Tibial nerve (tissue), 4 donors: ENCODE measurements around the gene MCC. TPM values are rescaled to one million over a fixed set of nuclear protein-coding genes. Genes with fewer than 3 reads are reported as not detected.

Experiments
- DNase-seq, 2 donors: peaks; one replicate each; pipeline ENCODE4 v3.0.0-alpha.2; 2019; ENCODE audit warnings: low spot score in 2 of 2
- H3K27ac ChIP-seq, 4 donors: fragments of 200-600 bp; sonication (generic) in 3 of 4; one replicate each; pipeline ENCODE4 v1.5.1; 2017 to 2019; ENCODE audit warnings: mild to moderate bottlenecking in 1 of 4
- H3K27me3 ChIP-seq, 2 donors: fragments of 200-600 bp; sonication (generic) in 1 of 2; one replicate each; pipeline versions ENCODE4 v1.5.1 to v1.6.0; 2017 to 2019
- H3K36me3 ChIP-seq, 3 donors: fragments of 200-600 bp; sonication (generic); one replicate each; pipeline ENCODE4 v1.5.1; 2018 to 2019
- H3K4me1 ChIP-seq, 4 donors: fragments of 200-600 bp; sonication (generic) in 3 of 4; one replicate each; pipeline ENCODE4 v1.5.1; 2017 to 2019
- H3K4me3 ChIP-seq, 4 donors: fragments of 200-600 bp; sonication (generic) in 3 of 4; one replicate each; pipeline ENCODE4 v1.5.1; 2017 to 2019; ENCODE audit warnings: mild to moderate bottlenecking in 1 of 4, moderate library complexity in 1 of 4
- H3K9me3 ChIP-seq, 4 donors: fragments of 200-600 bp; sonication (generic) in 3 of 4; one replicate each; pipeline ENCODE4 v1.5.1; 2017 to 2019
- EP300 ChIP-seq, 2 donors: sonication (generic); formaldehyde crosslinking; IDR thresholded peaks; one replicate each; pipeline ENCODE4 v1.6.1; 2017; ENCODE audit warnings: antibody characterized with exemption in 2 of 2, mild to moderate bottlenecking in 1 of 2
- POLR2A ChIP-seq, 2 donors: fragments of 450-650 bp; IDR thresholded peaks; one replicate each; pipeline ENCODE4 v1.6.1; 2017; ENCODE audit warnings: antibody characterized with exemption in 2 of 2, mild to moderate bottlenecking in 2 of 2, moderate library complexity in 2 of 2
- WGBS, 2 donors: methylation state at CpG; one replicate each; pipeline ENCODE4 v1.1.5; 2018; 5-methylcytosine and 5-hydroxymethylcytosine counted together
- total RNA-seq, 4 donors: library from RNA; depleted of rRNA; stranded (reverse); fragments of >200 nt; gene quantifications; one replicate each; pipeline ENCODE4 v1.1.0, GENCODE V29; 2016
- TF ChIP-seq, protein P1 (sequence below), 5 experiments: fragments of 200-600 bp in 3 of 5; fragments of 450-650 bp in 2 of 5; sonication (generic) in 3 of 5; IDR thresholded peaks; one replicate each; pipeline ENCODE4 v1.5.1; 2016 to 2019; ENCODE audit warnings: antibody characterized with exemption in 5 of 5, mild to moderate bottlenecking in 3 of 5, moderate library complexity in 2 of 5

Gene MCC
- total RNA-seq, 4 donors from 2014 or later, result 55.5 to 122 (median 80.9) TPM

DNA sequence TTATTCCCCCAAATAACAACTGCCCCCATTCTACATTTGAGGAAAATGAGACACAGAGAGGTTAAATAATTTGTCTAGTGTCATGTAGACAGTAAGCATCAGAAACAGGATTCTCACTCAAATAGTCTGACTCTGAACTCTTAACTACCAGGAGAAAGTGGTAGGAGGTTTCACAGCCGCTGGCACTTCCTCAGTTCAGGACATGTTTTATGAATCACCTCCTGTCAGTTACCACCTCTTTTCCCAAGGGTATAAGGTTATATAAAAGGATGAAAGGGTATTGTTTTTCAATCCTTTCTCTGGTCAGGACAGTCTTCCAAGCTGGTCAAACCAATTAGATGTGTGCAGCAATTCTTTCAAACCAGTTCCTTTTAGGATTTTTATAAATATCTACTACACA is 105.5 kb downstream of the MCC start:
- TF ChIP-seq POLR2A (IDR thresholded peaks at IDR 0.05) (no peak), EP300 (IDR thresholded peaks at IDR 0.05) (no peak)
- TF ChIP-seq, protein P1, sequence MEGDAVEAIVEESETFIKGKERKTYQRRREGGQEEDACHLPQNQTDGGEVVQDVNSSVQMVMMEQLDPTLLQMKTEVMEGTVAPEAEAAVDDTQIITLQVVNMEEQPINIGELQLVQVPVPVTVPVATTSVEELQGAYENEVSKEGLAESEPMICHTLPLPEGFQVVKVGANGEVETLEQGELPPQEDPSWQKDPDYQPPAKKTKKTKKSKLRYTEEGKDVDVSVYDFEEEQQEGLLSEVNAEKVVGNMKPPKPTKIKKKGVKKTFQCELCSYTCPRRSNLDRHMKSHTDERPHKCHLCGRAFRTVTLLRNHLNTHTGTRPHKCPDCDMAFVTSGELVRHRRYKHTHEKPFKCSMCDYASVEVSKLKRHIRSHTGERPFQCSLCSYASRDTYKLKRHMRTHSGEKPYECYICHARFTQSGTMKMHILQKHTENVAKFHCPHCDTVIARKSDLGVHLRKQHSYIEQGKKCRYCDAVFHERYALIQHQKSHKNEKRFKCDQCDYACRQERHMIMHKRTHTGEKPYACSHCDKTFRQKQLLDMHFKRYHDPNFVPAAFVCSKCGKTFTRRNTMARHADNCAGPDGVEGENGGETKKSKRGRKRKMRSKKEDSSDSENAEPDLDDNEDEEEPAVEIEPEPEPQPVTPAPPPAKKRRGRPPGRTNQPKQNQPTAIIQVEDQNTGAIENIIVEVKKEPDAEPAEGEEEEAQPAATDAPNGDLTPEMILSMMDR (IDR thresholded peaks at IDR 0.05), result no peak
- WGBS, 2 donors, result 64 to 91% methylated on average over 1 of the region's 1 CpG

DNA sequence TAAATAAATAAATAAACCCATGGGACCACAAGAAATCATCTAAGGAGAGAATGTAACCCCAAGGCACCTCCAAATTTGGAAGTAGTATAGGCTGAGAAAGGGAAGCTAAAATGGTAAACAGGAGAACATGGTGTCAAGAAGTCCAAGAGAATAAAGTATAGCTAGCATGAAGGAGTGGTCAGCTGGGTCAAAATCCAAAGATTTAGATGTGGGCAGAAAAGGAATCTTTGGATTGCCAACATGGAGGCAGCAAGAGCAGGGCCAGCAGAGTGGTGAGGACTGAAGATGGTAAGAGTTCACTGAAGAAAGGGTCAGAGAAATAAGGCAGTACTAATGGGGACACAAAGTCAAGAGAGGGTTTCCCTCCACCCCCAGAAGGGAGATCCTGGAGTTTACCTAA is 106.5 kb downstream of the MCC start:
- TF ChIP-seq POLR2A (IDR thresholded peaks at IDR 0.05), result no peak
- TF ChIP-seq, protein P1 (IDR thresholded peaks at IDR 0.05), result no peak
- no peak for TF ChIP-seq EP300 (IDR thresholded peaks at IDR 0.05)
- no peak overlapping the region for H3K4me3 ChIP-seq
- no peaks in the 10 kb centered on the region for H3K27me3 ChIP-seq
- peaks cover 0 to 11% (median 5%) of the 10 kb centered on the region in 4 donors for H3K4me1 ChIP-seq
- no peaks in the 10 kb centered on the region for H3K9me3 ChIP-seq
- no peak overlapping the region for H3K27ac ChIP-seq
- H3K36me3 ChIP-seq, result no peaks in the 10 kb centered on the region
- DNase-seq, result no peak

More for the DNA sequence above, 105.5 kb downstream of the MCC start:
- H3K27ac ChIP-seq, result no peak overlapping the region
- no peak overlapping the region for H3K4me3 ChIP-seq
- H3K36me3 ChIP-seq, result no peaks in the 10 kb centered on the region
- peaks cover 0 to 11% (median 5%) of the 10 kb centered on the region in 4 donors for H3K4me1 ChIP-seq
- H3K27me3 ChIP-seq, result no peaks in the 10 kb centered on the region
- DNase-seq, result no peak
- H3K9me3 ChIP-seq, result no peaks in the 10 kb centered on the region

DNA sequence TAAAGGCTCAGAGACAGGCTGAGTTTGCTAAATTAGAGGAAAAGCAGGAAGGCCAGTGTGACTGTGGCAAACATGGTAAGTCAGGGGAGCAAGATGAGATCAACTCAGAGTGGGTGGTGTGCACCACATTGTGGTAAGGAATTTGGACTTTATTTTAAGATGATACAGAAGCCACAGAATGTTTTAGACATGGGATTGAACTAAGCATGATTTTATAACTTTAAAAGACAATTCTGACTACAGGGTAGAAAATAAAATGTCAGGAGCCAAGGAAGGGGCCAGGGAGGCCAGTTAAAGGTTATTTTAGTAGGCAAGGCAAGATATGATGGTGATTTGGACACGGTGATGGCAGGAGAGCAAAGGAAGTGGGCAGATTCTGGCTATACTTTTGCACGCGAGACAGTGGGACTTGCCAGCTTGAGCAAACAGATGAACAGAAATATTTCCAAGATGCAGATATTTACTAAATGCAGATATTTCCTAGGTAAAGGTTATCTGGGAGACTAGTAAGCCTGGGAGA is 107.4 kb downstream of the MCC start:
- no peaks in the 10 kb centered on the region for H3K27me3 ChIP-seq

DNA sequence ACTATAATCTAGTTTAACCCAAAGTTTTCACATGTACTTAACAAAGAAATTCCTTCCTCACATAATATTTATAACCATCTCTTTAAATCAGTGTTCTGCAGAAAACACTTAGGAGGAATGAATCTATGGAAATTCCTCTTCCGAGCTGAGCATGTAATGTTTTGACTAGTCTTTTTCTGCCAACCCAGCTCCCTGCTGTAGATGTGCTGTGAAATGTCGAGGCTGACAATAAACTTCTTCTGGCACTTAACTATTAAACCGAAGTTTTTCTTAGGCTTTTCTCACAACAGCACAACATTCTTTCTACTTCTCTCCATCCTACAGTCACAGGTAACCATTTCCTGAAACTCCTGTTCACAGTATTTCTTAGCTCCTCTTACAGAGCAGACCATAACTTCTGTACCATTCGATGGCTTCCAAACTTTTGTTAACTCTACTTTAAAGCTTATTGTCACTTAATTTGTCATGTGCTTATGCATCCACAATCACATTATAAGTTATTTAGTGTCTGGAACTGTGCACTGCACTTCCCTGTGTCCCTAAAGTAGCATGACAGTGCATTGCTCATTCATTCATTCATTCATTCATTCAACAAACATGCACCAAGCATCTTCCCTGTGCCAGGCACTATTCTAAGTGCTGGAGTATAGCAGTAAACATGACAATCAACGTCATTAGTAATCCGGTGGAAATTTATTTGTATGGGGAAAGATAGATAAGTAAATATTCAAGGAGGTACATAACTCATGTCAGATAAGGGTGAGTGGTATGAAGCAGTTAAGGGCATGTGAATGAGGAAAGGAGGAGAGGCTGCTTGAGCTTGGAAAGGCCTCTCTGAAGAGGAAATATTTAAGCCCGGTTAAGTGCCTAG is 108.1 kb downstream of the MCC start:
- H3K4me3 ChIP-seq, result no peak overlapping the region
- no peaks in the 10 kb centered on the region for H3K9me3 ChIP-seq
- TF ChIP-seq EP300 (IDR thresholded peaks at IDR 0.05), result no peak
- TF ChIP-seq, protein P1 (IDR thresholded peaks at IDR 0.05), result no peak
- H3K27me3 ChIP-seq, result no peaks in the 10 kb centered on the region
- peaks cover 0 to 11% (median 5%) of the 10 kb centered on the region in 4 donors for H3K4me1 ChIP-seq
- H3K36me3 ChIP-seq, result no peaks in the 10 kb centered on the region
- H3K27ac ChIP-seq, result no peak overlapping the region
- WGBS, 2 donors, result 54% methylated on average over 7 of the region's 7 CpGs
- DNase-seq, result no peak

More for the DNA sequence above, 107.4 kb downstream of the MCC start:
- 84 to 85% methylated on average over 3 of the region's 3 CpGs for WGBS, 2 donors
- Histone ChIP-seq H3K36me3 (no peaks in the 10 kb centered on the region), H3K9me3 (no peaks in the 10 kb centered on the region), H3K27ac (no peak overlapping the region), H3K4me1 (peaks cover 0 to 11% (median 5%) of the 10 kb centered on the region in 4 donors), H3K4me3 (no peak overlapping the region)
- no peak for TF ChIP-seq POLR2A (IDR thresholded peaks at IDR 0.05)
- TF ChIP-seq, protein P1 (IDR thresholded peaks at IDR 0.05), result no peak
- DNase-seq, result no peak

DNA sequence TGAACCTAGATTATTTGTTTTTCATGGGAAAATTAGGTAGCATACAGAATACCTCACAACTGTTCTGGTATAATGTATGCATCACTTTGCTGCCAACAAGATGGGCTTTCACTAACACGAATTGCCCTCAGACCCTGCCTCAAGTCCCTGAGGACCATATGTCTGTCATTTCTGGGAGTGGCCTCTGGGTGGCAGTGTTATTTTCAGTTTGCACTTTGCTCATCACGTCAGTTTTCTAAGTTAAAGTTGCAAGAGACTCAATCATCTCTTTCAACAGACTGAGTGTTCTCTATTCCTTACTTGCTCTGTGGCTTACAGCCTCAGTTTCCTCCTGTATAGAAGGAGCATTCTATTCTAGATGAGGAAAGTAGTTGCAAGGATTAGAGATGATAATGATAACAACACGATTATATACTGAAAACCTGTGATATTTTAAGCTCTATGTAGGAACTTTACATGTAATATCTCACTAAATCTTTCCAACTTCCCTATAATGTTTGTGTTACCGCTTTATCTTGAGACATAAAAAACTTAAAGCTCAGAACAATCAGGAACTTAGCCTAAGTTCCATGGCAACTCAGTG is 109.2 kb downstream of the MCC start:
- H3K9me3 ChIP-seq, result no peaks in the 10 kb centered on the region
- peak overlapping the region in 1 of 4 donors; percentile 36 for H3K27ac ChIP-seq
- peak in 1 of 2 donors; percentile 56 for DNase-seq
- no peak overlapping the region for H3K4me3 ChIP-seq
- H3K4me1 ChIP-seq, result peaks cover 0 to 11% (median 5%) of the 10 kb centered on the region in 4 donors
- WGBS, 2 donors, result 27 to 28% methylated on average over 4 of the region's 4 CpGs
- TF ChIP-seq POLR2A (IDR thresholded peaks at IDR 0.05), result no peak
- TF ChIP-seq, protein P1 (IDR thresholded peaks at IDR 0.05), result peak; percentile 54 to 80 (median 65)
- H3K36me3 ChIP-seq, result no peaks in the 10 kb centered on the region
- H3K27me3 ChIP-seq, result no peaks in the 10 kb centered on the region
